ENCODE measurements around the gene RANBP10.

- TF ChIP-seq CTCF (IDR thresholded peaks at IDR 0.05) (no peak), POLR2A (IDR thresholded peaks at IDR 0.05; ENCODE audit: low read depth) (no peak), POLR2AphosphoS5 (IDR thresholded peaks at IDR 0.05) (no peak)
Measured at GRCh38 chr16:67843343-67843765, 37.0 kb upstream of the RANBP10 start.
